ENCODE measurements around the gene GLRA2.

Gene GLRA2

GRCh38 chrX:14497184-14497666 lies 32.1 kb upstream of the GLRA2 start:
- TF ChIP-seq, protein P1, sequence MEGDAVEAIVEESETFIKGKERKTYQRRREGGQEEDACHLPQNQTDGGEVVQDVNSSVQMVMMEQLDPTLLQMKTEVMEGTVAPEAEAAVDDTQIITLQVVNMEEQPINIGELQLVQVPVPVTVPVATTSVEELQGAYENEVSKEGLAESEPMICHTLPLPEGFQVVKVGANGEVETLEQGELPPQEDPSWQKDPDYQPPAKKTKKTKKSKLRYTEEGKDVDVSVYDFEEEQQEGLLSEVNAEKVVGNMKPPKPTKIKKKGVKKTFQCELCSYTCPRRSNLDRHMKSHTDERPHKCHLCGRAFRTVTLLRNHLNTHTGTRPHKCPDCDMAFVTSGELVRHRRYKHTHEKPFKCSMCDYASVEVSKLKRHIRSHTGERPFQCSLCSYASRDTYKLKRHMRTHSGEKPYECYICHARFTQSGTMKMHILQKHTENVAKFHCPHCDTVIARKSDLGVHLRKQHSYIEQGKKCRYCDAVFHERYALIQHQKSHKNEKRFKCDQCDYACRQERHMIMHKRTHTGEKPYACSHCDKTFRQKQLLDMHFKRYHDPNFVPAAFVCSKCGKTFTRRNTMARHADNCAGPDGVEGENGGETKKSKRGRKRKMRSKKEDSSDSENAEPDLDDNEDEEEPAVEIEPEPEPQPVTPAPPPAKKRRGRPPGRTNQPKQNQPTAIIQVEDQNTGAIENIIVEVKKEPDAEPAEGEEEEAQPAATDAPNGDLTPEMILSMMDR (conservative IDR thresholded peaks at IDR 0.05; ENCODE audit: low read depth, low read length): no peak
- no peaks in the 10 kb centered on the region for H3K36me3 ChIP-seq (ENCODE audit: insufficient read depth)
- peak overlapping the region; percentile 86 for H3K27ac ChIP-seq
- peak overlapping the region; percentile 53 for H3K4me2 ChIP-seq
- H3K9ac ChIP-seq: peak overlapping the region; percentile 72
- no peaks in the 10 kb centered on the region for H3K79me2 ChIP-seq (ENCODE audit: insufficient read depth, low read depth)
- peak overlapping the region; percentile 81 for H2AFZ ChIP-seq (ENCODE audit: low read depth)
- no peaks in the 10 kb centered on the region for H3K27me3 ChIP-seq (ENCODE audit: insufficient read depth, low read depth)
- H3K4me3 ChIP-seq (IDR thresholded peaks at IDR 0.05; ENCODE audit: insufficient read depth, low read depth, low read length): no peak overlapping the region
- no peaks in the 10 kb centered on the region for H4K20me1 ChIP-seq (ENCODE audit: insufficient read depth)
- H3K4me1 ChIP-seq (ENCODE audit: low read depth, poor library complexity, severe bottlenecking): peaks cover 17% of the 10 kb centered on the region

- H2AFZ ChIP-seq (ENCODE audit: low read depth): no peak overlapping the region
- no peak overlapping the region for H3K4me3 ChIP-seq (IDR thresholded peaks at IDR 0.05; ENCODE audit: insufficient read depth, low read depth, low read length)
- no peaks in the 10 kb centered on the region for H3K79me2 ChIP-seq (ENCODE audit: insufficient read depth, low read depth)
- no peaks in the 10 kb centered on the region for H3K36me3 ChIP-seq (ENCODE audit: insufficient read depth)
- H4K20me1 ChIP-seq (ENCODE audit: insufficient read depth): no peaks in the 10 kb centered on the region
- no peak overlapping the region for H3K27ac ChIP-seq
- TF ChIP-seq, protein P1 (conservative IDR thresholded peaks at IDR 0.05; ENCODE audit: low read depth, low read length): no peak
- peaks cover 13% of the 10 kb centered on the region for H3K4me1 ChIP-seq (ENCODE audit: low read depth, poor library complexity, severe bottlenecking)
- no peaks in the 10 kb centered on the region for H3K27me3 ChIP-seq (ENCODE audit: insufficient read depth, low read depth)
- H3K4me2 ChIP-seq: no peak overlapping the region
- H3K9ac ChIP-seq: no peak overlapping the region
Measured at GRCh38 chrX:14501327-14501726, 28.0 kb upstream of the GLRA2 start.

DNA sequence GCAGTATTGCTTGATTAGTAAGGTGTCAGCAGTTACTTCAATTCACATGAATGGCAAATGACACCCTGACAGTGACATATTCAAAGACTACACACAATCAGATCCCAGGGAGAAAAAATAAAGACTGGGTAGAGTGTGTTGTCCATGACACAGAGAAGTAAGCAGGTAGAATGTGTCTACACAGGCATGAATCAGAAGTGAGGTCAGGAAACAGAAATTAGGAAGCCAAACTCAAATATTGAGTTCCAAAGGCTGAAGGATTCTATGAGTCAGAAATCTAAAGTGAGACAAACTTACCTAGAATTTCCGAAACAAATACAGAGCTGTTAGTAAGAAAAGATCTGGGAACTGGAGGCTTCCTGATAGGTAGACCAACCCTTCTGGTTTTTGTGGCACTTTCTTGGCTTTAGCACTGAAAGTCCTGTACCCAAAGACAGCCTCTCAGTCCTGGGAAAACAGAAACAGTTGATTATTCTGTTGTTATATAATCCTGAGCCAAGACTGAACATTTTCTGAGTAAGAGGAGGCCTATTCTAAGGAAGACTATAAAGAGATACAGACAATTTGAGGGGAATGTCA lies 24.3 kb upstream of the GLRA2 start:
- H2AFZ ChIP-seq (ENCODE audit: low read depth): no peak overlapping the region
- H3K4me1 ChIP-seq (ENCODE audit: low read depth, poor library complexity, severe bottlenecking): no peaks in the 10 kb centered on the region
- H3K36me3 ChIP-seq (ENCODE audit: insufficient read depth): no peaks in the 10 kb centered on the region
- H3K4me2 ChIP-seq: no peak overlapping the region
- no peaks in the 10 kb centered on the region for H4K20me1 ChIP-seq (ENCODE audit: insufficient read depth)
- no peaks in the 10 kb centered on the region for H3K27me3 ChIP-seq (ENCODE audit: insufficient read depth, low read depth)
- TF ChIP-seq, protein P1 (conservative IDR thresholded peaks at IDR 0.05; ENCODE audit: low read depth, low read length): no peak
- no peak overlapping the region for H3K4me3 ChIP-seq (IDR thresholded peaks at IDR 0.05; ENCODE audit: insufficient read depth, low read depth, low read length)
- H3K79me2 ChIP-seq (ENCODE audit: insufficient read depth, low read depth): no peaks in the 10 kb centered on the region
- no peak overlapping the region for H3K27ac ChIP-seq
- no peak overlapping the region for H3K9ac ChIP-seq

- no peaks in the 10 kb centered on the region for H3K4me1 ChIP-seq (ENCODE audit: low read depth, poor library complexity, severe bottlenecking)
- H4K20me1 ChIP-seq (ENCODE audit: insufficient read depth): no peaks in the 10 kb centered on the region
- H3K79me2 ChIP-seq (ENCODE audit: insufficient read depth, low read depth): no peaks in the 10 kb centered on the region
- TF ChIP-seq, protein P1 (conservative IDR thresholded peaks at IDR 0.05; ENCODE audit: low read depth, low read length): no peak
- H2AFZ ChIP-seq (ENCODE audit: low read depth): no peak overlapping the region
- H3K27ac ChIP-seq: no peak overlapping the region
- H3K4me3 ChIP-seq (IDR thresholded peaks at IDR 0.05; ENCODE audit: insufficient read depth, low read depth, low read length): no peak overlapping the region
- H3K4me2 ChIP-seq: no peak overlapping the region
- no peaks in the 10 kb centered on the region for H3K36me3 ChIP-seq (ENCODE audit: insufficient read depth)
- H3K9ac ChIP-seq: no peak overlapping the region
- no peaks in the 10 kb centered on the region for H3K27me3 ChIP-seq (ENCODE audit: insufficient read depth, low read depth)
Measured at GRCh38 chrX:14505648-14506047, 23.7 kb upstream of the GLRA2 start.
